K562 (cell line): ENCODE results near the gene SPATA16. TPM values are rescaled to one million over a fixed set of nuclear protein-coding genes. Genes with fewer than 3 reads are reported as not detected.

Source experiments
- ATAC-seq: fragments of 200-7000 bp; cut with Tn5 transposase; 3 replicates; pipeline ENCODE4 v1.9.1; 2020; ENCODE audit warnings: moderate library complexity
- BruUV-seq: library from RNA; stranded (reverse); fragments of 400-500 nt; replicated peaks from 2 replicates; lab custom pipeline; 2021; lab: Mats Ljungman, UMichigan
- CTCF ChIA-PET: fragments of 300-600 bp; formaldehyde crosslinking; extraction: SDS; loops from one replicate; lab custom pipeline; 2021; ENCODE audit warnings: low intra/inter-chr PET ratio; lab: Yijun Ruan, JAX
- POLR2A ChIA-PET: fragments of 300-600, 350-650 bp; sonication (Branson Sonifier 250); formaldehyde crosslinking; extraction: SDS; loops from one replicate; lab custom pipeline; 2021; ENCODE audit warnings: antibody characterized with exemption, inconsistent platforms; lab: Yijun Ruan, JAX
- DNase-seq, 4 experiments: peaks; one replicate each; pipeline versions ENCODE4 v3.0.0 to v3.0.0-alpha.2; 2011 to 2018; ENCODE audit warnings: low spot score in 3 of 4, mixed read lengths in 3 of 4; ENCODE audit errors: extremely low read depth in 1 of 4
- FAIRE-seq: peaks from 2 replicates; lab custom pipeline; 2011; peaks lifted over from hg19 to GRCh38; lab: Jason Lieb, UNC
- H2AFZ ChIP-seq: 2 replicates; pipeline ENCODE4 v1.6.0; 2011; ENCODE audit warnings: low read depth, low read length, control low read depth, inconsistent platforms
- H3K27ac ChIP-seq: fragments of 200-600 bp; 3 replicates; pipeline ENCODE4 v1.8.0; 2011; ENCODE audit warnings: low read depth, mild to moderate bottlenecking, control low read depth, inconsistent platforms, low read length, moderate library complexity, mixed read lengths; ENCODE audit errors: extremely low read depth
- H3K27me3 ChIP-seq, 2 experiments: fragments of 300-600 bp in 1 of 2; 2 replicates in 1 of 2; 3 replicates in 1 of 2; pipeline versions ENCODE4 v1.6.0 to v1.8.0; 2011; ENCODE audit warnings: inconsistent platforms in 2 of 2, low read length in 2 of 2, mild to moderate bottlenecking in 1 of 2, mixed read lengths in 1 of 2, moderate library complexity in 1 of 2; ENCODE audit not compliant: control insufficient read depth in 2 of 2, insufficient read depth in 2 of 2
- H3K36me3 ChIP-seq: fragments of 300-600 bp; 3 replicates; pipeline ENCODE4 v1.8.0; 2011; ENCODE audit warnings: mild to moderate bottlenecking, low read length, inconsistent platforms; ENCODE audit not compliant: control insufficient read depth, insufficient read depth
- H3K4me1 ChIP-seq, 2 experiments: fragments of 200-600 bp in 1 of 2; replicated peaks in 1 of 2; 2 replicates in 1 of 2; 3 replicates in 1 of 2; pipeline versions ENCODE4 v1.5.1 to v1.8.0; 2011; ENCODE audit warnings: inconsistent platforms in 2 of 2, low read length in 2 of 2, mild to moderate bottlenecking in 1 of 2, mixed read lengths in 1 of 2, moderate library complexity in 1 of 2; ENCODE audit not compliant: control insufficient read depth in 2 of 2, insufficient read depth in 2 of 2
- H3K4me2 ChIP-seq: 2 replicates; pipeline ENCODE4 v1.6.1; 2011; ENCODE audit warnings: low read length, control low read depth, inconsistent platforms, mixed read lengths; ENCODE audit not compliant: insufficient read depth
- H3K4me3 ChIP-seq: fragments of 200-600 bp; sonication (generic), shearing (Covaris generic); 2 replicates; pipeline ENCODE4 v1.5.1; 2016; ENCODE audit warnings: control low read depth, inconsistent platforms
- H3K79me2 ChIP-seq: fragments of 200-600 bp; 3 replicates; pipeline ENCODE4 v1.8.0; 2011; ENCODE audit warnings: low read length, inconsistent platforms; ENCODE audit not compliant: control insufficient read depth, insufficient read depth
- H3K9ac ChIP-seq, 2 experiments: 2 replicates each; pipeline versions ENCODE4 v1.6.0 to v1.6.1; 2011; ENCODE audit warnings: low read depth in 2 of 2, low read length in 2 of 2, control low read depth in 1 of 2, inconsistent platforms in 1 of 2, mild to moderate bottlenecking in 1 of 2, mixed read lengths in 1 of 2; ENCODE audit not compliant: insufficient read depth in 1 of 2
- H3K9me1 ChIP-seq: one replicate; pipeline ENCODE4 v1.6.0; 2011; ENCODE audit warnings: inconsistent platforms, mild to moderate bottlenecking, low read length, moderate library complexity; ENCODE audit not compliant: control insufficient read depth, insufficient read depth
- H3K9me3 ChIP-seq: replicated peaks from 2 replicates; pipeline ENCODE4 v1.5.1; 2011; ENCODE audit warnings: low read depth, low read length, inconsistent platforms; ENCODE audit not compliant: control insufficient read depth, insufficient read depth
- H4K20me1 ChIP-seq: replicated peaks from 2 replicates; pipeline ENCODE4 v1.6.1; 2011; ENCODE audit warnings: low read length, inconsistent platforms, mixed read lengths; ENCODE audit not compliant: control insufficient read depth, insufficient read depth
- CTCF ChIP-seq, 3 experiments: IDR thresholded peaks in 2 of 3; conservative IDR thresholded peaks in 1 of 3; 2 replicates each; pipeline ENCODE4 v1.5.1; 2011 to 2012; ENCODE audit warnings: low read length in 3 of 3, mild to moderate bottlenecking in 3 of 3, control low read depth in 2 of 3, improper control_type of control experiment in 1 of 3, inconsistent platforms in 1 of 3, low read depth in 1 of 3, mixed read lengths in 1 of 3, moderate library complexity in 1 of 3; ENCODE audit not compliant: insufficient read depth in 2 of 3
- LEF1 ChIP-seq: fragments of 450-650 bp; IDR thresholded peaks from 2 replicates; pipeline ENCODE4 v1.6.1; 2016; ENCODE audit warnings: mild to moderate bottlenecking
- MECOM ChIP-seq: fragments of 250-450 bp; sonication (Bioruptor Pico); IDR thresholded peaks from 2 replicates; pipeline ENCODE4 v1.8.0; 2022; ENCODE audit warnings: inconsistent platforms
- PRPF4 ChIP-seq: fragments of 200-400 bp; formaldehyde crosslinking; IDR thresholded peaks from one replicate; pipeline ENCODE4 v1.6.1; 2017; ENCODE audit warnings: low read length, low read depth, mild to moderate bottlenecking; ENCODE audit not compliant: insufficient read depth, poor library complexity, severe bottlenecking
- THRA ChIP-seq: fragments of 450-650 bp; IDR thresholded peaks from 2 replicates; pipeline ENCODE4 v1.6.1; 2017; ENCODE audit warnings: mild to moderate bottlenecking, moderate library complexity
- YY1 ChIP-seq, 3 experiments: IDR thresholded peaks; 2 replicates each; pipeline ENCODE4 v1.6.1; 2011; ENCODE audit warnings: low read length in 2 of 3, mild to moderate bottlenecking in 2 of 3, moderate library complexity in 2 of 3, borderline replicate concordance in 1 of 3, control low read depth in 1 of 3, low read depth in 1 of 3; ENCODE audit not compliant: insufficient read depth in 3 of 3, insufficient replicate concordance in 2 of 3, control insufficient read depth in 1 of 3, insufficient read length in 1 of 3; ENCODE audit errors: extremely low read depth in 1 of 3
- ZNF174 ChIP-seq: fragments of 250-450 bp; sonication (Bioruptor Pico); IDR thresholded peaks from 2 replicates; pipeline ENCODE4 v1.4.0; 2020; ENCODE audit warnings: mild to moderate bottlenecking
- ZNF277 ChIP-seq: fragments of 250-450 bp; sonication (Bioruptor Pico); IDR thresholded peaks from 2 replicates; pipeline ENCODE4 v1.8.0; 2022; ENCODE audit warnings: inconsistent platforms, mild to moderate bottlenecking, moderate library complexity, borderline replicate concordance
- ZNF75A ChIP-seq: fragments of 450-650 bp; formaldehyde crosslinking; IDR thresholded peaks from 2 replicates; pipeline ENCODE4 v1.4.0; 2020; ENCODE audit warnings: mild to moderate bottlenecking
- WGBS: fragments of 100-300 bp; shearing (Covaris generic); methylation state at CpG from one replicate; pipeline ENCODE4 v1.1.6; 2016; ENCODE audit warnings: low coverage, mixed read lengths; ENCODE audit not compliant: insufficient coverage; ENCODE audit errors: missing lambda C conversion rate; 5-methylcytosine and 5-hydroxymethylcytosine counted together
- in situ Hi-C: fragments of 300-500 bp; cut with MboI; formaldehyde crosslinking; loops from 4 replicates; pipeline ENCODE4 v1.15.0; 2018; ENCODE audit warnings: inconsistent platforms, mixed read lengths
- intact Hi-C: fragments of 100-400 bp; cut with micrococcal nuclease; formaldehyde crosslinking; loops from 2 replicates; pipeline ENCODE4 v1.14.2; 2022
- polyA plus RNA-seq, 8 experiments: library from polyadenylated mRNA; depleted of rRNA in 4 of 8; stranded (reverse) in 5 of 8; unstranded in 3 of 8; fragments of >200 nt; fragmentation: Nextera tagmentation in 2 of 8; fragmentation: Illumina TruSeq in 1 of 8; extraction: Ambion mirVana in 2 of 8; extraction: Trizol in 1 of 8; gene quantifications; 2 replicates each; pipeline versions ENCODE4 v1.2.1 to v1.2.3, GENCODE V29; 2011 to 2014; ENCODE audit warnings: inconsistent platforms in 1 of 8, missing spikeins in 1 of 8
- total RNA-seq, 7 experiments: library from RNA; depleted of rRNA in 6 of 7; stranded (reverse); fragments of >200 nt in 6 of 7; fragmentation: Illumina TruSeq in 2 of 7; extraction: Trizol in 2 of 7; gene quantifications; 2 replicates each; pipeline versions ENCODE4 v1.2.1 to v1.2.3, GENCODE V29; 2011 to 2021; ENCODE audit warnings: low replicate concordance in 1 of 7

Gene SPATA16
- total and polyA plus RNA-seq, 9 of the 15 experiments (the other 6 are each of a cell fraction or from before 2014, with no cell fraction given), result not detected

- H3K27me3 ChIP-seq, result no peaks in the 10 kb centered on the region
- POLR2A ChIA-PET, result no interaction called here
- intact Hi-C loops, result loop anchor here (1.0 to 5.0 kb wide), 4 partner anchors 39 to 231 kb away; no protein-coding TSS in a partner anchor
- no peak for ATAC-seq
- no peaks in the 10 kb centered on the region for H4K20me1 ChIP-seq
- no TSS peak for BruUV-seq
- no peaks in the 10 kb centered on the region for H3K79me2 ChIP-seq
- H3K4me2 ChIP-seq, result no peak overlapping the region
- H2AFZ ChIP-seq, result no peak overlapping the region
- H3K4me3 ChIP-seq, result no peak overlapping the region
- 2% methylated on average over 2 of the region's 2 CpGs for WGBS
- H3K27ac ChIP-seq, result no peak overlapping the region
- no peak overlapping the region for H3K9ac ChIP-seq
- CTCF ChIA-PET, result interaction anchor here (1.1 to 2.9 kb wide), 2 partner anchors 58 to 61 kb away, joined by 3 to 11 read pairs; no protein-coding TSS in a partner anchor
- DNase-seq, result peak in 1 of 4 experiments; percentile 26
- FAIRE-seq, result no peak
- H3K4me1 ChIP-seq, result no peaks in the 10 kb centered on the region
- no peaks in the 10 kb centered on the region for H3K36me3 ChIP-seq
- no peaks in the 10 kb centered on the region for H3K9me1 ChIP-seq
- in situ Hi-C loops, result loop anchor here (10.0 kb wide), 1 partner anchor 61 kb away; no protein-coding TSS in a partner anchor
- H3K9me3 ChIP-seq, result no peaks in the 10 kb centered on the region
- no peak for TF ChIP-seq PRPF4
- no peak for TF ChIP-seq LEF1
- no peak for TF ChIP-seq MECOM (CRISPR knock-in tag)
- TF ChIP-seq ZNF174 (CRISPR knock-in tag), result no peak
- TF ChIP-seq THRA, result no peak
- TF ChIP-seq ZNF277 (CRISPR knock-in tag), result no peak
- no peak for TF ChIP-seq YY1 (IDR thresholded peaks at IDR 0.05; ENCODE audit: borderline replicate concordance in 1 of 3, control insufficient read depth in 1 of 3, extremely low read depth in 1 of 3, insufficient read depth in 3 of 3, insufficient read length in 1 of 3, insufficient replicate concordance in 2 of 3, low read depth in 1 of 3, low read length in 2 of 3)
- peak in 1 of 3 experiments; percentile 52; a peak in 3 of 6 replicates for TF ChIP-seq CTCF (IDR thresholded peaks at IDR 0.05 in 2 of 3, conservative IDR thresholded peaks at IDR 0.05 in 1 of 3; ENCODE audit: insufficient read depth in 2 of 3, low read depth in 1 of 3, low read length in 3 of 3)
- TF ChIP-seq ZNF75A, result no peak
Observed at GRCh38 chr3:173045770-173046382, 95.2 kb downstream of the SPATA16 start.
